GM12891 (cell line): ENCODE data around the gene KLHL26.

Source experiments
- POLR2A ChIP-seq: IDR thresholded peaks from 2 replicates; pipeline ENCODE4 v1.6.1; 2011; ENCODE audit warnings: low read depth, low read length, control low read depth
- POLR2AphosphoS5 ChIP-seq: IDR thresholded peaks from 2 replicates; pipeline ENCODE4 v1.6.1; 2011; ENCODE audit warnings: low read depth, low read length, control low read depth
- POU2F2 ChIP-seq: IDR thresholded peaks from 2 replicates; pipeline ENCODE4 v1.6.1; 2011; ENCODE audit warnings: low read depth, mild to moderate bottlenecking, control low read depth, low read length, moderate library complexity
- SPI1 ChIP-seq: IDR thresholded peaks from 2 replicates; pipeline ENCODE4 v1.6.1; 2011; ENCODE audit warnings: low read depth, low read length, control low read depth
- TAF1 ChIP-seq: IDR thresholded peaks from 2 replicates; pipeline ENCODE4 v1.6.1; 2011; ENCODE audit warnings: low read depth, low read length, control low read depth

DNA sequence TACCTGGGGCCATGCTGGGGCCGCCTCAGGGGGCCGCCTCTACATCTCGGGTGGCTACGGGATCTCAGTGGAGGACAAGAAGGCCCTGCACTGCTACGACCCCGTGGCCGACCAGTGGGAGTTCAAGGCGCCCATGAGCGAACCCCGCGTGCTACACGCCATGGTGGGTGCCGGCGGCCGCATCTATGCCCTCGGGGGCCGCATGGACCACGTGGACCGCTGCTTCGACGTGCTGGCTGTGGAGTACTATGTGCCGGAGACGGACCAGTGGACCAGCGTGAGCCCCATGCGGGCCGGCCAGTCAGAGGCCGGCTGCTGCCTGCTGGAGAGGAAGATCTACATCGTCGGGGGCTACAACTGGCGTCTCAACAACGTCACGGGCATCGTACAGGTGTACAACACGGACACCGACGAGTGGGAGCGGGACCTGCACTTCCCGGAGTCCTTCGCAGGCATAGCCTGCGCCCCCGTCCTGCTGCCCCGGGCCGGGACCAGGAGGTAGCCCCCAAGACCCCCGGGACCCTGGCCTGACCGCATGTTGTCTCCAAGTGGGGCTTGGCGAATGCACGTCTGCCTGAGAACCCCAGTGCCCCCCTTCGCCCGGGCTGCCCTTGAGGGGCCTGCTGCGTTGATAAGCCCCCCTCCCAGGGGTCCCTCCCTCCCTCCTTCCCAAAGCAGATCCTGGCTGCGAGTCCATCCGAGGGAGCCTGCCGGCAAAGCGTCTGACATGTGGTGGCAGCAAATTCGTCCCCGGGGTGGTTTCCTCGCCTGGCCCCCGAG lies 32.1 kb downstream of the KLHL26 start:
- TF ChIP-seq POLR2AphosphoS5 (no peak), POLR2A (no peak), TAF1 (no peak), SPI1 (no peak), POU2F2 (no peak)
